ENCODE data around the gene PCDHB13.
"Not testable (repeated sequence)": the region's sequence is repeated elsewhere in the genome, so short reads cannot be mapped to it uniquely, and the experiment has no call there.

PCDHB13 gene

DNA sequence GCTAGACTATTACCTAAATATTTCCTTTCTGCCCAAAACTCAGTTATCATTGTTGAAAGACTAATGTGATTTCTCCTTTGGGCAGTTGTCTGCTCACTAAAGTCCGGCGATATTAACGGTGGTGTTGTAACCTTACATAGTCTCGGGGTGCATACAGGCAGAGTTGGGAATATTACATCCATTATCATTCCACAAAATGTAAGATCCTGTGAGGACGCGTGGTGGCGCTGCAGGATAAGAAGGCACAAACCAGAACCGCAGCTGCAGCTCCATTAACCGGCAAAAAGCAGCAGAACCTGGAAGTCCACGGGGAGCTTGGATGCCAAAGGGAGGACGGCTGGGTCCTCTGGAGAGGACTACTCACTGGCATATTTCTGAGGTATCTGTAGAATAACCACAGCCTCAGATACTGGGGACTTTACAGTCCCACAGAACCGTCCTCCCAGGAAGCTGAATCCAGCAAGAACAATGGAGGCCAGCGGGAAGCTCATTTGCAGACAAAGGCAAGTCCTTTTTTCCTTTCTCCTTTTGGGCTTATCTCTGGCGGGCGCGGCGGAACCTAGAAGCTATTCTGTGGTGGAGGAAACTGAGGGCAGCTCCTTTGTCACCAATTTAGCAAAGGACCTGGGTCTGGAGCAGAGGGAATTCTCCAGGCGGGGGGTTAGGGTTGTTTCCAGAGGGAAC, at the start of gene PCDHB13:
PCDHB13 (plus strand) TSS at position 264 of the 684 bp plus-strand sequence; CDS start at position 469, 205 bp downstream.
- DNase-seq (ENCODE audit: low read depth), result peak; percentile 47
- TF ChIP-seq CTCF (IDR thresholded peaks at IDR 0.05; ENCODE audit: control insufficient read depth, extremely low read depth, insufficient read depth), result peak; percentile 63
- peak within 1 kb of the TSS; percentile 36 for H3K4me3 ChIP-seq (ENCODE audit: low read depth, low read length)

DNA sequence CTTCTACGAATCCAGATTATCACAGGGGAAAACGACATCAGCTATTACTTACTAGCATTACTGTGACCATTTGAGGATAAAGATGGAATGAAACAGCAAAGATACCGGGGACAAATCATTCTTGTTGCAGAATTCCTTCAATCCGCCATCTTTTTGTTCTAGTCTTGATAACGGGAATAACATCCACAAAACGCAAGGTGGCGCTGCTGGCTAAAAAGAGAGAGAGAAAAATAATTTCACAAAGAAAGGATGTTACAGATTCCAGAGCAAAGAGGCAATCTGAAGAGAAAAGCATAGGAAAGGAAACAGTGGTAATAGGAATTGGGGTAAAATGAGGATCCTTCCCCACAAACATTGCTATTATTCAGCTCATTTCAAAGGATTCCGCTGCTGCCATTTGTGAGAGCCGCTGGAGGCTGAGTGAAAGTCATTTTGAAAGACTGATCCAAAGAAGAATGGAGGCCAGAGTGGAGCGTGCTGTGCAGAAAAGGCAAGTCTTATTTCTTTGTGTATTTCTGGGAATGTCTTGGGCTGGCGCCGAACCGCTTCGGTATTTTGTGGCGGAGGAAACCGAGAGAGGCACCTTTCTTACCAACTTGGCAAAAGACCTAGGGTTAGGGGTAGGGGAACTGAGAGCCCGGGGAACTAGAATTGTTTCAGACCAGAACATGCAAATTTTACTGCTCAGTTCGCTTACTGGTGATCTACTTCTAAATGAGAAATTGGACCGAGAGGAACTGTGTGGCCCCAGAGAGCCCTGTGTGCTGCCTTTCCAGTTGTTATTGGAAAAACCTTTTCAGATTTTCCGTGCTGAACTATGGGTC, 41.1 kb upstream of the PCDHB13 start, which contains the start of gene PCDHB7:
PCDHB7 (plus strand) TSS at position 264 of the 824 bp plus-strand sequence; CDS start at position 456, 192 bp downstream.
- no peak for DNase-seq (ENCODE audit: low read depth)
- TF ChIP-seq CTCF (IDR thresholded peaks at IDR 0.05; ENCODE audit: control insufficient read depth, extremely low read depth, insufficient read depth), result peak; percentile 79
- no peak within 1 kb of the TSS for H3K4me3 ChIP-seq (ENCODE audit: low read depth, low read length)

- not testable (repeated sequence) for H3K4me3 ChIP-seq (ENCODE audit: low read depth, low read length)
Observed at GRCh38 chr5:141174291-141175104, 39.2 kb upstream of the PCDHB13 start.

DNA sequence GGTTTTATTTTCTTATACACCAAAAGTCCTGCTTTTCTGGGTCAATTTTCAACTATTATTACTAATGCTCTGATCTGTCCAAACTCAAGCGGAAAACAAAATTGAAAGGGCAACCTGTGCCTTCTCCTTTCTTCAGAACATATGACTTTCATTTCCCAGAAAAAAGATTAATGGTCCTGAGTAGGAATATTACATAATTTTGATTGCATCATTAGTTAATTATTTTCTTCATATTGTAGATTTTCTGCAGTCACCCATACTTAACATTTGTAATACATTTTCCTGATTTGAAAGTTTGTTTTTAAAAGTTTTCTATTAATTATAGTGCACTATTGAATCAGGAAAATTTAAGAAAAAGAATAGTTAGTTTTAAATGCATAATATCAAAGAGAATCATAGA, 37.8 kb upstream of the PCDHB13 start:
- no peak for DNase-seq (ENCODE audit: low read depth)

More at GRCh38 chr5:141174291-141175104, 39.2 kb upstream of the PCDHB13 start:
- DNase-seq (ENCODE audit: low read depth), result not testable (repeated sequence)

DNA sequence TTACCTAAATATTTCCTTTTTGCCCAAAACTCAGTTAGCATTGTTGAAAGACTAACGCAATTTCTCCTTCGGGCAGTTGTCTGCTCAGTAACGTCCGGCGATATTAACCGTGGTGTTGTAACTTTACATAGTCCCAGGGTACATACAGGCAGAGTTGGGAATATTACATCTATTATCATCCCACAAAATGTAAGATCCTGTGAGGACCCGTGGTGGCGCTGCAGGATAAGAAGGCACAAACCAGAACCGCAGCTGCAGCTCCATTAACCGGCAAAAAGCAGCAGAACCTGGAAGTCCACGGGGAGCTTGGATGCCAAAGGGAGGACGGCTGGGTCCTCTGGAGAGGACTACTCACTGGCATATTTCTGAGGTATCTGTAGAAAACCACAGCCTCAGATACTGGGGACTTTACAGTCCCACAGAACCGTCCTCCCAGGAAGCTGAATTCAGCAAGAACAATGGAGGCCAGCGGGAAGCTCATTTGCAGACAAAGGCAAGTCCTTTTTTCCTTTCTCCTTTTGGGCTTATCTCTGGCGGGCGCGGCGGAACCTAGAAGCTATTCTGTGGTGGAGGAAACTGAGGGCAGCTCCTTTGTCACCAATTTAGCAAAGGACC, 36.0 kb upstream of the PCDHB13 start, which contains the start of gene PCDHB8:
PCDHB8 (plus strand) TSS at position 214 of the 615 bp plus-strand sequence; CDS start at position 459, 245 bp downstream.
- not testable (repeated sequence) for DNase-seq (ENCODE audit: low read depth)
- TF ChIP-seq CTCF (IDR thresholded peaks at IDR 0.05; ENCODE audit: control insufficient read depth, extremely low read depth, insufficient read depth), result peak; percentile 43
- H3K4me3 ChIP-seq (ENCODE audit: low read depth, low read length), result peak within 1 kb of the TSS; percentile 6; the same call in 1 of the 2 replicates

More for the DNA sequence above, 37.8 kb upstream of the PCDHB13 start:
- TF ChIP-seq CTCF (IDR thresholded peaks at IDR 0.05; ENCODE audit: control insufficient read depth, extremely low read depth, insufficient read depth), result no peak
- H3K4me3 ChIP-seq (ENCODE audit: low read depth, low read length), result no peak overlapping the region

DNA sequence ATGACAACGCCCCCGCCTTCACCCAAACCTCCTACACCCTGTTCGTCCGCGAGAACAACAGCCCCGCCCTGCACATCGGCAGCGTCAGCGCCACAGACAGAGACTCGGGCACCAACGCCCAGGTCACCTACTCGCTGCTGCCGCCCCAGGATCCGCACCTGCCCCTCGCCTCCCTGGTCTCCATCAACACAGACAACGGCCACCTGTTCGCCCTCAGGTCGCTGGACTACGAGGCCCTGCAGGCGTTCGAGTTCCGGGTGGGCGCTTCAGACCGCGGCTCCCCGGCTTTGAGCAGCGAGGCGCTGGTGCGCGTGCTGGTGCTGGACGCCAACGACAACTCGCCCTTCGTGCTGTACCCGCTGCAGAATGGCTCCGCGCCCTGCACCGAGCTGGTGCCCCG, 34.3 kb upstream of the PCDHB13 start:
- not testable (repeated sequence) for DNase-seq (ENCODE audit: low read depth); H3K4me3 ChIP-seq (ENCODE audit: low read depth, low read length)

GRCh38 chr5:141179876-141180275, 33.8 kb upstream of the PCDHB13 start:
- DNase-seq (ENCODE audit: low read depth), result not testable (repeated sequence)

More at GRCh38 chr5:141179876-141180275, 33.8 kb upstream of the PCDHB13 start:
- H3K4me3 ChIP-seq (ENCODE audit: low read depth, low read length), result not testable (repeated sequence)
